Measurements from ENCODE around the gene AXDND1. TPM values are rescaled to one million over a fixed set of nuclear protein-coding genes. Genes with fewer than 3 reads are reported as not detected.

AXDND1 gene
- total and polyA plus RNA-seq, 2 donors (not counting 1 experiment from before 2014, with no cell fraction given) = 0.05 to 0.17 TPM

GRCh38 chr1:179558078-179558477 lies 192.3 kb downstream of the AXDND1 start:
- Histone ChIP-seq H3K79me2 (ENCODE audit: control insufficient read depth, insufficient read depth, low read length) (no peaks in the 10 kb centered on the region), H3K4me2 (ENCODE audit: extremely low read depth, insufficient read depth, low read length) (no peak overlapping the region), H3K27ac (ENCODE audit: insufficient read depth, low read length) (no peak overlapping the region), H3K9me3 (ENCODE audit: control insufficient read depth, insufficient read depth, low read depth, low read length) (no peaks in the 10 kb centered on the region), H3K9ac (ENCODE audit: insufficient read depth, low read length) (no peak overlapping the region), H3K4me3 (replicated peaks in 1 of 4; ENCODE audit: control extremely low read depth in 1 of 4, insufficient read depth in 1 of 4, low read depth in 3 of 4, low read length in 4 of 4) (no peak overlapping the region), H3K4me1 (ENCODE audit: control insufficient read depth, extremely low read depth, insufficient read depth, low read length) (no peaks in the 10 kb centered on the region), H3K27me3 (ENCODE audit: control insufficient read depth, insufficient read depth, low read length) (no peaks in the 10 kb centered on the region), H3K36me3 (ENCODE audit: control insufficient read depth, insufficient read depth, low read length) (no peaks in the 10 kb centered on the region), H2AFZ (ENCODE audit: low read length) (no peak overlapping the region), H4K20me1 (ENCODE audit: control insufficient read depth, extremely low read depth, insufficient read depth, low read length) (no peaks in the 10 kb centered on the region)
- no peak for TF ChIP-seq EZH2 (IDR thresholded peaks at IDR 0.05; ENCODE audit: low read length, missing control alignments)
- no peak for TF ChIP-seq CTCF (conservative IDR thresholded peaks at IDR 0.05 in 1 of 2, IDR thresholded peaks at IDR 0.05 in 1 of 2; ENCODE audit: low read depth in 1 of 2, low read length in 2 of 2)
- no peak for DNase-seq (ENCODE audit: low read depth in 2 of 2)

- no peak within 1 kb of the TSS for H3K27ac ChIP-seq (ENCODE audit: insufficient read depth, low read length)
- TF ChIP-seq EZH2 (IDR thresholded peaks at IDR 0.05; ENCODE audit: low read length, missing control alignments) (no peak), CTCF (conservative IDR thresholded peaks at IDR 0.05 in 1 of 2, IDR thresholded peaks at IDR 0.05 in 1 of 2; ENCODE audit: low read depth in 1 of 2, low read length in 2 of 2) (no peak)
- no peaks in the 10 kb centered on the region for H3K4me1 ChIP-seq (ENCODE audit: control insufficient read depth, extremely low read depth, insufficient read depth, low read length)
- H3K4me3 ChIP-seq (replicated peaks in 1 of 4; ENCODE audit: control extremely low read depth in 1 of 4, insufficient read depth in 1 of 4, low read depth in 3 of 4, low read length in 4 of 4) = no peak within 1 kb of the TSS
- no peaks in the 10 kb centered on the region for H4K20me1 ChIP-seq (ENCODE audit: control insufficient read depth, extremely low read depth, insufficient read depth, low read length)
- H3K4me2 ChIP-seq (ENCODE audit: extremely low read depth, insufficient read depth, low read length) = no peak within 1 kb of the TSS
- H3K9ac ChIP-seq (ENCODE audit: insufficient read depth, low read length) = no peak within 1 kb of the TSS
- no peaks in the 10 kb centered on the region for H3K36me3 ChIP-seq (ENCODE audit: control insufficient read depth, insufficient read depth, low read length)
- no peaks in the 10 kb centered on the region for H3K9me3 ChIP-seq (ENCODE audit: control insufficient read depth, insufficient read depth, low read depth, low read length)
- H3K27me3 ChIP-seq (ENCODE audit: control insufficient read depth, insufficient read depth, low read length) = peaks cover 19% of the 10 kb centered on the region
- no peak for DNase-seq (ENCODE audit: low read depth in 2 of 2)
- no peaks in the 10 kb centered on the region for H3K79me2 ChIP-seq (ENCODE audit: control insufficient read depth, insufficient read depth, low read length)
- no peak within 1 kb of the TSS for H2AFZ ChIP-seq (ENCODE audit: low read length)
These were observed 209.9 kb downstream of the AXDND1 start, which contains the start of gene NPHS2 for GRCh38 chr1:179575497-179576314. NPHS2 (minus strand) TSS chr1:179575948; CDS start chr1:179575864, 84 bp downstream.

GRCh38 chr1:179576509-179576908 lies 210.7 kb downstream of the AXDND1 start:
- no peak overlapping the region for H3K9ac ChIP-seq (ENCODE audit: insufficient read depth, low read length)

More at GRCh38 chr1:179576509-179576908, 210.7 kb downstream of the AXDND1 start:
- no peak overlapping the region for H3K4me2 ChIP-seq (ENCODE audit: extremely low read depth, insufficient read depth, low read length)
- H3K9me3 ChIP-seq (ENCODE audit: control insufficient read depth, insufficient read depth, low read depth, low read length) = no peaks in the 10 kb centered on the region
- no peak for DNase-seq (ENCODE audit: low read depth in 2 of 2)
- no peaks in the 10 kb centered on the region for H3K4me1 ChIP-seq (ENCODE audit: control insufficient read depth, extremely low read depth, insufficient read depth, low read length)
- TF ChIP-seq EZH2 (IDR thresholded peaks at IDR 0.05; ENCODE audit: low read length, missing control alignments) = no peak
- TF ChIP-seq CTCF (conservative IDR thresholded peaks at IDR 0.05 in 1 of 2, IDR thresholded peaks at IDR 0.05 in 1 of 2; ENCODE audit: low read depth in 1 of 2, low read length in 2 of 2) = no peak
- no peaks in the 10 kb centered on the region for H3K36me3 ChIP-seq (ENCODE audit: control insufficient read depth, insufficient read depth, low read length)
- H3K27ac ChIP-seq (ENCODE audit: insufficient read depth, low read length) = no peak overlapping the region
- no peaks in the 10 kb centered on the region for H4K20me1 ChIP-seq (ENCODE audit: control insufficient read depth, extremely low read depth, insufficient read depth, low read length)
- no peak overlapping the region for H2AFZ ChIP-seq (ENCODE audit: low read length)
- no peaks in the 10 kb centered on the region for H3K79me2 ChIP-seq (ENCODE audit: control insufficient read depth, insufficient read depth, low read length)
- H3K4me3 ChIP-seq (replicated peaks in 1 of 4; ENCODE audit: control extremely low read depth in 1 of 4, insufficient read depth in 1 of 4, low read depth in 3 of 4, low read length in 4 of 4) = no peak overlapping the region
- peaks cover 19% of the 10 kb centered on the region for H3K27me3 ChIP-seq (ENCODE audit: control insufficient read depth, insufficient read depth, low read length)

Measured in fibroblast of lung (primary cell).